HG02870 (cell line): Measurements from ENCODE around the gene PSD2.

Experiments
- ATAC-seq: cut with Tn5 transposase; IDR thresholded peaks from one replicate; pipeline ENCODE4 v1.9.1; 2021; ENCODE audit warnings: mild to moderate bottlenecking, moderate library complexity; ENCODE audit not compliant: unreplicated experiment

PSD2 gene

DNA sequence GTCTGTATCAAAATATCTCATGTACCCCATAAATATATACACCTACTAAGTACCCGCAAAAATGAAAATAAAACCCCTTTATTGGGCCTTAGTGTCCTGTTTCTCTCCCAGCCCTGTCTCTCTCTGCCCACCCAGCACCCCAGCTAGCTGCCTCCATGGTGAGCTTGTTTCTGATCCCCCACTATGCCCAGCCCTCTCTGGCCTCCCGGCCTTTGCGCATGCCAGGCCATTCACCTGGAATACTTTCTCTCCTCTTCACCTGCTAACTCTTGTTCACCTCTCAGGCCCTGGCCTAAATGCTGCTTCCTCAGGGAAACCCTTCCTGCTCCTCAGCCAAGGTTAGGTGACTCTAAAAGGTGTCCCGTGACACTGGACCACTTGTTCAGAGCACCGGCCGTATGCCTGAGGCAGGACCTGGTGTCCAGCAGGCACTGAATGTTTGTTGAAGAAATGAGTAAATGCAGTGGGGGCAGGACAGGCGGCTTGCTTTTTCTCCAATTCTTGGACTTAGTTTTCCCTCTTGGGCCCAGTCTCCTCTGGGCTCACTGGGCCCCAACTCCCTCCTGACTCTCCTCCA is 58.5 kb downstream of the PSD2 start:
- no peak for ATAC-seq

DNA sequence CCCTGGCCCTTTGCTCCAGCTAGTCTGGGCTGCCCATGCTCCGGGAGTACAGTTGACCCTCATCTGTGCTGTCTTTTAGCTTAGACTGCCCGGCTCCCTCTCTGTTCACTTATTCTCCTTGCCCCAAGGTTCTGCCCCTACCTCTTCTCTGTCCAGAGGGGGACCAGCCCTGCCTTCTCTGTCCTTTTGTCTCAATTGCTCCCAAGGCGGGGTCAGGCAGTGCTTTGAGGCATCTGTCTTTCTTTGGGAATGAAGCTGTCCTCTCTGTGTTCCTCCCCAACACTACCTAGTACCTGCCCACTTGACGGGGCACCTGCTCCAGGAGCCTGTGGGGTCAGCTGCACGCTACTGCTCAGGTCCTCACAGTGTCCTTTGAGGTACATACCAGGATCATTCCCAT is 59.3 kb downstream of the PSD2 start:
- no peak for ATAC-seq

- ATAC-seq = no peak
These were observed 59.8 kb downstream of the PSD2 start for GRCh38 chr5:139855451-139855850.

GRCh38 chr5:139855946-139856540 is 60.4 kb downstream of the PSD2 start:
- ATAC-seq = no peak

DNA sequence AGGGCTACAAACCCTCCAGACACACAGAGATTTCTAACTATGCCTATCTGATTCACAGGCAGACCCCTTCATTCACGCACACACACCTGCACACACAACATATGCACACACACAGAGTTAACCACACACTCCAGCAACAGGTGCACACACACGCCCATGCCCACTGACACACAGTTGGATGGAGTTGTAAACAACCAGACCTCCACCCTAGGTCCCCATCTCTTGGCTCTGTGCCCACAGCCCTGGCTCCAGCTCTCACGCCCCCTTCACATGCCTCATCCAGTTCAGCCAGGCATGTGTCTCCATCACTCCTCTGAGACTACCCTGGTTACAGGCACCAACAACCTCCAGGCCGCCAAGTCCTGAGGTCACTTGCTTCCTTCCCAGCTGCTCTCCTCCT is 61.1 kb downstream of the PSD2 start:
- ATAC-seq = no peak

- ATAC-seq = no peak
These were observed 63.4 kb downstream of the PSD2 start for GRCh38 chr5:139859013-139859412.

DNA sequence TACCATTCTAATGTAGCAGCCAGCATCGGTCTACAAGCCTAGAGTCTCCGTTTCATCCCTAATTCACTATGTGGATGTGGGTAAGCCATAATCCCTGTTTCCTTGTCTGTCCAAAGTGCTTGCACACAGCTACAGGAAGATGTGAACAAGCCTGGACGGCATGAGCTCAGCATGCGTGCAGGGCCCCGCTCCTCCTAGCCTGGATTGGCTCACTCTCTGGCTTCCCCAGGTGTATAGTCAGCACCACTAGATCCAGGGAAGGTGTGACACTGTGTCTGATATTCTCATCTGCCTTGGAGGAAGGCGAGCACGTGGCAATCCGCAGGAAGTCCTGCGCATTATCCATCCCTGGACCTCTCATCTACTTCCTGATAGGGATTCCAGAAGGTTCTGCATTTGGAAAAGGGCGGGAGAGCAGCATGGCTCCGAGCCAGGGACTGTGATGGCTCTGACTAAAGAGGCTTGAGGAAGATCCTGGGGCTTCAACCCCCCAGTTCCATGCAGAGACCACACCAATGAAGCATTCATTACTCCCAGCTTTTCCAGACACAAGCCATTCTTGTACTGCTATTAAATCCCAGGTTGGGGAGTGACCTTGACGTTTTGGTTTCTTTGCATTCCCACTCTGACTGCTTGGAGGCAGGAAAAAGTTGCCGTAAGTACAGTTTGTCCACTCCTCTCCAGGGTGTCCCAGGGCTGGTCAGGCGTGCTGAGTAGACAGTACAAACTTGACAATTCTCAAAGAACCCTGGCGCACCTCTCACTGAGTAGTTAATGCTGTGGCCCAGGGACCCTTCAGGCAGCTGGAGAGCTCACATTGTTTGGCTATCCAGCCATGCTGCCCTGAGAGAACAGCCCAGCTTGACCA is 65.6 kb downstream of the PSD2 start:
- ATAC-seq = no peak

GRCh38 chr5:139861889-139862207 is 66.2 kb downstream of the PSD2 start:
- ATAC-seq = no peak

DNA sequence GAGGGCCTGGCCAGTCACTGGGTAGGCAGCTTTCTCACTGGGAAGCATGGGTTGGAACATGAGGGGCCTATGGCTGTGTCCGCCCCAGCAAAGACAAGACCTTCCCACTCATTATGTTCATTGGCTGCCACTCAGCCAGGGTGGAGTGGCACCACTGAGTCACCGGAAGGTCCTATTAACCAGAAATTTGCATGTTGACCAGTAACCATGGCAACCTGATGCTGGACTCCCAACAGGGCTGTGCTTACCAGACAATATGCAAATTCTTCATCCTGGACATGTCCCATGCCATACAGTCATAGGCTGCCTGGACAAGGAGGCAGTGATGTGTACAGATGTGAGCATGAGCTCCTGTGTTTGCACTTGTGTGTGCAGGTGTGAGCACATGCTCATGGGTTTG is 66.7 kb downstream of the PSD2 start:
- no peak for ATAC-seq

DNA sequence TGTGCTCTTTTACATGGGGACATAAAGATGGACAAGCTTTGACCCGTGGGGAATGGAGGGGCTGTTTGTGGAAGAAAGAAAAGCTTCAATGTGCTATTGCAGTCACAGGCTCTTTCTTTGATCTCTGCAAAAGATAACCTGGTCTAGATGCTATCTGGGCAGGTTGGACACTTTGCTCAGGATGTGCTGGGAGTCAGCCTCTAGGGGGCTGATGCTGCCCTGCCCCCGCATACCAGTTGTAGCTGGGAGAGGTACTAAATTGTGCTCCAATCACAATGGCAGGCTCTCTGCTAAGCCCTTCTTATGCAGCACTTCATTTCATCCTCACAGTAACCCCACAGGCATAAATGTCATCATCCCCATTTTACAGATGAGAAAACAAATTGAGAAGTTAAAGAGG is 67.2 kb downstream of the PSD2 start:
- ATAC-seq = no peak

DNA sequence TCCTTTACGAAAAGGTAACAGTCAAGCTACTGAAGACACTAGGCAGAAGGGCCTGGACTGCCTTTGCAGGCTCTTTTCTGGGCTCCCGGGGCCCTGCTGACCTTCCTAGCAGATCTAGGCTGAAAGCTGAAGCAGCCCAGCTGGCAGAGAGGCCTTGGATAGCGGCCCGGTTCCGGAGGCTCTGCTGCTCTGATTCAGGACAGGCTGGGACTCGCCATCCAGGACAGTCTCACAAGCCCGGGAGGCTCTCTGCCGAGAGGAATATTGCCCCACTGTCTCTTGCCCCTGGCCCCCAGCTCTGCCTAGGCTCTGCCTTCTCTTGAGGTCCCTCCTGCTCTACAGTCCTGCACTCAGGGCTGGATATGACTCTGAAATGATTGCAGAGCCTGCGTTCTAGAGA is 67.8 kb downstream of the PSD2 start:
- ATAC-seq = no peak

- peak; percentile 60 for ATAC-seq
These were observed 68.4 kb downstream of the PSD2 start for GRCh38 chr5:139863855-139864558.

- ATAC-seq = no peak
These were observed 69.3 kb downstream of the PSD2 start for GRCh38 chr5:139864716-139865483.

GRCh38 chr5:139867109-139867508 is 71.5 kb downstream of the PSD2 start:
- no peak for ATAC-seq

DNA sequence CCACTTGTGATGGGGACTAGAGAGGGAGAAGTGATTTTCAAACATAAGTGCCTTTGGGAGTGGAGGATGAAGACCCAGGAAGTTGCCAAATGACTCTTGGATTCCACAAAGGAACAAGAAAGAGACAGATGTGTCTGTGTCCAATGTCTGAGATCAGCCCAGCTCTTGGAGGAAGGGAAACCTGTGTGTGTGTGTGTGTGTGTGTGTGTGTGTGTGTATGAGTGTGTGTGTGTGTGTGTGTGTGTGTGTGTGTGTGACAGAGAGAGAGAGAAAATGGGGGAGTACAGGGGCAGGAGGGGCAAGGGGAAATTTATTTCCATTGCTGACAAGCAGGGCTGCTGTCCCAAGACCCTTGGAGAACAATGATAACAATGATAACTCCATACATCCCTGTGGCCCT is 72.0 kb downstream of the PSD2 start:
- no peak for ATAC-seq

- ATAC-seq = no peak
These were observed 73.6 kb downstream of the PSD2 start for GRCh38 chr5:139869042-139869790.

GRCh38 chr5:139870677-139871076 is 75.1 kb downstream of the PSD2 start:
- no peak for ATAC-seq

DNA sequence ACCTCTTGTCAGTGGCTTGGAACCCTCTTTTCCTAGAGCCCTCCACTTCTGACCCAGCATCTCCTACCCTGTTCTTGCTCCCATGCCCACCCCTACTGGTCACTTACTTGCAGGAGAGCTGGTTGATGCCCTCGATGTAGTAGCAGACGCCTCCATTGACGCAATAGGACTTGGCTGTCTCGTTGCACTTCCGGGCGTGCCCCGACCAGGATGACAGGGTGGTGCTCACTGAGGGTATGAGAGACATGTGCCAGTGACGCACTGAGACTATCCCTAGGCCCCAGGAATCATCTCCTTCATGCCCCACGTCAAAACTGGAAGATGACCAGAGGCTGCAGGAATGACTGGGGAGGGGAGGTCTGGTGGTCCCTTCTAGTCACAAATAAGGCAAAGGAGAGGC is 76.0 kb downstream of the PSD2 start:
- no peak for ATAC-seq

DNA sequence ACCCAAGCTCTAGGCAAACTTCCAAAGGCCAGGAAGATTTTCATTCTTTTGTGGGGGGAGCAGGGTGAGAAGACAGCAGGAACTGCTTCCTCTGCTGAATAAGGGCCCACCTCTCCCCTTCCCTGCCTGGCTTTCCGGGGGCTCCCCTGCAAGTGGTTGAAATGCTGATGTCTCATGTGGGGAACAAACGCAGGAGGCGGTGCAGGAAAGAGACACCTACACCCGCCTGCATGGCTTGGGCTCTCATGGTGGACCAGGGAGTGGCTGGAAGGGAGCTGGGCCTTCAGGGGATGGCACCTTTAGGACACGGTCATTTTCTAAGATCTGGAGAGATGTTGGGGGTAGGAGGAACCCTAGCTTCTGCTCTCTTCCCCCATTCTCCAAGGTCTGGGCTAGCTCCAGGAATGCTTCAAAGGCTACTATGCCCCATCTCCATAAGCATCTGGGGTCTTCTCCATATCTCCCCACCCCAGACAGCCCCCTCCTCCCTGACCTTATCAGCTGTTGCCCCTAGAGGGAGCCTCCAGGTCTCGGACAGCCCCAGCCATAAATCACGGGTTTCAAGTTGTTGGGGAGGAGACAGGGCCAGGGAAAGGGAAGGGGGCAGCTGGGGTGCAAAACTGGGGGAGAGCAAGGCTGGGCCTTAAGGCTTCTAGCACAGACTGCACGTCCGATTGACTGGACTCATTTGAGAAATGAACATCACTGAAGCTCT is 76.6 kb downstream of the PSD2 start:
- no peak for ATAC-seq
